ENCODE data around the gene ATP8B3. TPM values are rescaled to one million over a fixed set of nuclear protein-coding genes. Genes with fewer than 3 reads are reported as not detected.

ATP8B3 gene
- total and polyA plus RNA-seq, 10 of the 15 experiments (the other 5 are each of a cell fraction or from before 2014, with no cell fraction given), result 0.13 to 1.7 (median 0.52) TPM

GRCh38 chr19:1736927-1737326 lies 75.1 kb downstream of the ATP8B3 start:
- Histone ChIP-seq H3K9ac (ENCODE audit: control insufficient read depth, insufficient read depth, low read length) (no peak overlapping the region), H3K9me3 (replicated peaks; ENCODE audit: control insufficient read depth, insufficient read depth, low read length) (no peaks in the 10 kb centered on the region; the same call in 2 of the 3 replicates), H4K20me1 (ENCODE audit: control insufficient read depth, insufficient read depth) (no peaks in the 10 kb centered on the region), H3K4me2 (ENCODE audit: control insufficient read depth, insufficient read depth) (no peak overlapping the region), H3K27me3 (replicated peaks in 1 of 2; ENCODE audit: control insufficient read depth in 2 of 2, insufficient read depth in 2 of 2, low read length in 1 of 2) (no peaks in the 10 kb centered on the region; a peak in 1 of 4 replicates), H3K4me3 (no peak overlapping the region), H3K36me3 (ENCODE audit: control insufficient read depth in 2 of 2, insufficient read depth in 2 of 2, low read length in 1 of 2) (no peaks in the 10 kb centered on the region), H3K27ac (ENCODE audit: control insufficient read depth, insufficient read depth) (no peak overlapping the region), H2AFZ (ENCODE audit: control insufficient read depth, low read depth, low read length) (no peak overlapping the region), H3K4me1 (ENCODE audit: control insufficient read depth, insufficient read depth, low read length) (no peaks in the 10 kb centered on the region), H3K79me2 (ENCODE audit: control insufficient read depth, insufficient read depth, low read length) (no peaks in the 10 kb centered on the region)
- DNase-seq (ENCODE audit: low read depth, low spot score), result no peak
- in situ Hi-C loops (cut with MboI), result no loop called here
- ATAC-seq, result no peak
- ChIA-PET CTCF (no interaction called here), POLR2A (interaction anchor here (0.5 to 0.6 kb wide), 2 partner anchors 14 to 479 kb away, joined by 4 to 5 read pairs; no protein-coding TSS in a partner anchor), SMC1A (ENCODE audit: uncharacterized antibody, unreplicated experiment) (interaction anchor here (0.6 kb wide), 1 partner anchor 406 kb away, joined by 3 read pairs; no protein-coding TSS in a partner anchor), RAD21 (ENCODE audit: unreplicated experiment) (no interaction called here)
- intact Hi-C loops (cut with micrococcal nuclease; ENCODE audit: unreplicated experiment), result no loop called here
- WGBS (ENCODE audit: insufficient coverage, insufficient replicate concordance, low lambda C conversion rate, missing lambda C conversion rate), result 33% methylated on average over 22 of the region's 22 CpGs
- BruUV-seq (replicated peaks), result no TSS peak
- FAIRE-seq, result no peak
- no peak for TF ChIP-seq NFYB (IDR thresholded peaks at IDR 0.05; ENCODE audit: insufficient read depth, low read depth, low read length)
- TF ChIP-seq CTCF (IDR thresholded peaks at IDR 0.05 in 2 of 3, conservative IDR thresholded peaks at IDR 0.05 in 1 of 3; ENCODE audit: control insufficient read depth in 2 of 3, extremely low read depth in 1 of 3, insufficient read depth in 1 of 3, low read depth in 3 of 3, low read length in 3 of 3), result no peak
- TF ChIP-seq TBL1XR1 (IDR thresholded peaks at IDR 0.05; ENCODE audit: low read depth, low read length), result no peak
- TF ChIP-seq SRF (IDR thresholded peaks at IDR 0.05; ENCODE audit: low read depth in 2 of 2, low read length in 2 of 2), result no peak
- TF ChIP-seq MAX (IDR thresholded peaks at IDR 0.05; ENCODE audit: low read depth, low read length), result no peak
- TF ChIP-seq CEBPZ (IDR thresholded peaks at IDR 0.05; ENCODE audit: low read depth, low read length), result no peak
- no peak for TF ChIP-seq SP1 (IDR thresholded peaks at IDR 0.05; ENCODE audit: low read depth, low read length)
- TF ChIP-seq TAF1 (IDR thresholded peaks at IDR 0.05; ENCODE audit: borderline replicate concordance, low read depth, low read length), result no peak
- no peak for TF ChIP-seq SIX5 (IDR thresholded peaks at IDR 0.05; ENCODE audit: low read depth, low read length, severe bottlenecking)
- TF ChIP-seq RUNX3 (IDR thresholded peaks at IDR 0.05; ENCODE audit: low read length), result no peak
- TF ChIP-seq, protein P1, sequence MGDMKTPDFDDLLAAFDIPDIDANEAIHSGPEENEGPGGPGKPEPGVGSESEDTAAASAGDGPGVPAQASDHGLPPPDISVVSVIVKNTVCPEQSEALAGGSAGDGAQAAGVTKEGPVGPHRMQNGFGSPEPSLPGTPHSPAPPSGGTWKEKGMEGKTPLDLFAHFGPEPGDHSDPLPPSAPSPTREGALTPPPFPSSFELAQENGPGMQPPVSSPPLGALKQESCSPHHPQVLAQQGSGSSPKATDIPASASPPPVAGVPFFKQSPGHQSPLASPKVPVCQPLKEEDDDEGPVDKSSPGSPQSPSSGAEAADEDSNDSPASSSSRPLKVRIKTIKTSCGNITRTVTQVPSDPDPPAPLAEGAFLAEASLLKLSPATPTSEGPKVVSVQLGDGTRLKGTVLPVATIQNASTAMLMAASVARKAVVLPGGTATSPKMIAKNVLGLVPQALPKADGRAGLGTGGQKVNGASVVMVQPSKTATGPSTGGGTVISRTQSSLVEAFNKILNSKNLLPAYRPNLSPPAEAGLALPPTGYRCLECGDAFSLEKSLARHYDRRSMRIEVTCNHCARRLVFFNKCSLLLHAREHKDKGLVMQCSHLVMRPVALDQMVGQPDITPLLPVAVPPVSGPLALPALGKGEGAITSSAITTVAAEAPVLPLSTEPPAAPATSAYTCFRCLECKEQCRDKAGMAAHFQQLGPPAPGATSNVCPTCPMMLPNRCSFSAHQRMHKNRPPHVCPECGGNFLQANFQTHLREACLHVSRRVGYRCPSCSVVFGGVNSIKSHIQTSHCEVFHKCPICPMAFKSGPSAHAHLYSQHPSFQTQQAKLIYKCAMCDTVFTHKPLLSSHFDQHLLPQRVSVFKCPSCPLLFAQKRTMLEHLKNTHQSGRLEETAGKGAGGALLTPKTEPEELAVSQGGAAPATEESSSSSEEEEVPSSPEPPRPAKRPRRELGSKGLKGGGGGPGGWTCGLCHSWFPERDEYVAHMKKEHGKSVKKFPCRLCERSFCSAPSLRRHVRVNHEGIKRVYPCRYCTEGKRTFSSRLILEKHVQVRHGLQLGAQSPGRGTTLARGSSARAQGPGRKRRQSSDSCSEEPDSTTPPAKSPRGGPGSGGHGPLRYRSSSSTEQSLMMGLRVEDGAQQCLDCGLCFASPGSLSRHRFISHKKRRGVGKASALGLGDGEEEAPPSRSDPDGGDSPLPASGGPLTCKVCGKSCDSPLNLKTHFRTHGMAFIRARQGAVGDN (IDR thresholded peaks at IDR 0.05), result no peak
- no peak for TF ChIP-seq NR2C2 (IDR thresholded peaks at IDR 0.05; ENCODE audit: borderline replicate concordance, control insufficient read depth, insufficient read length, low read depth)
- TF ChIP-seq MEF2B (IDR thresholded peaks at IDR 0.05; ENCODE audit: partially characterized antibody, poor library complexity, severe bottlenecking), result no peak
- TF ChIP-seq CHD1 (IDR thresholded peaks at IDR 0.05; ENCODE audit: low read depth, low read length), result no peak
- TF ChIP-seq ZBED1 (IDR thresholded peaks at IDR 0.05; ENCODE audit: borderline replicate concordance), result no peak

All from GM12878 (cell line).